GM19397 (cell line): ENCODE data around the gene FOXB1.

Source experiments
- ATAC-seq: cut with Tn5 transposase; IDR thresholded peaks from one replicate; pipeline ENCODE4 v1.9.1; 2021; ENCODE audit warnings: mild to moderate bottlenecking, moderate library complexity; ENCODE audit not compliant: unreplicated experiment

FOXB1 gene

GRCh38 chr15:60004009-60004845, at the start of gene FOXB1:
Gene FOXB1, plus strand, starts transcription at chr15:60004311. Its CDS starts 653 bp downstream, at chr15:60004964.
- ATAC-seq = no peak

DNA sequence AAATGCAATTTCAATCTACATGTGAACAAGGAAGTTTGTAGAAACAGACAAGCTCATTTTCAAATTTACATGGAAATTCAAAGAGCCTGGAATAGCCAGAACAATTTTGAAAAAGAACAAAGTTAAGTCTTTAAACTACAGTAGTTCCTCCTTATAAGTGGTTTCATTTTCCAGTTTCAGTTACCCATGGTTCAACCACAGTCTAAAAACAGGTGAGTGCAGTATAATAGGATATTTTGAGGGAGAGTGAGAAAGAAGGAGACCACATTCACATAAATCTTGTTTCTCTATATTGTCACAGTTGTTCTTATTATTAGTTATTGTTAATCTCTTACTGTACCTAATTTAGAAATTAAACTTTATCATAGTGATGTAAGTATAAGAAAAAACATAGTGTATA, 45.8 kb upstream of the FOXB1 start:
- ATAC-seq = no peak

DNA sequence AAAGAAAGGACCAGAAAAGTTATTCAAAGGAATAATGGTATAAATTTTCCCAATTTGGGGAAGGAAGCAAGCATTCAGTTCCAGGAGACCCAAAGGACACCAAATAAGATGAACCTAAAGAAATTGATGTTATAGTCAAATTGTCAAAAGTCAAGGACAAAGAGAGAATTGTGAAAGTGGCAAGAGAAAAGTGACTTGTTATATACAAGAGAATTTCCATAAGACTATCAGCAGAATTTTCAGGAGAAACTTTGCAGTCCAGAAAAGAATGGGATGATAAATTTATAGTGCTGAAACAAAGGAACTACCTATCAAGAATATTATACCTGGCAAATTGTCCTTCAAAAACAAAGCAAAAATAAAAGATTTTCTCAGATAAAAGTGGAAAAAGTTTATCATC, 43.8 kb upstream of the FOXB1 start:
- no peak for ATAC-seq

- ATAC-seq = no peak
These were observed 40.8 kb upstream of the FOXB1 start for GRCh38 chr15:59963322-59963721.

DNA sequence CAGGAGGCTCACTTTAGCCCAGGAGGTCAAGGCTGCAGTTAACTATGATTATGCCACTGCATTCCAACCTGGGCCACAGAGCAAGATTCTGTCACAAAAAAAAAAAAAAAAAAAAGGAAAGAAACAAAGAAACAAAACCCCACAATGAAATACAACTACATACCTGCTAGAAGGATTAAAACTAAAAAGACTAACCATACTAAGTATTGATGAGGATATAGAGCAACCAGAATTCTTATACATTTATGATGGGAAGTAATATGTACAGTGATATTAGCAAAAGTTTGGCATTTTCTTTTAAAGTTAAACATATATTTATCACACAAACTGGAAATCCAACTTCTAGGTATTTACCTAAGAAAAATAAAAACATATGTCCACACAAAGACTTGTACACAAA, 40.2 kb upstream of the FOXB1 start:
- ATAC-seq = no peak

DNA sequence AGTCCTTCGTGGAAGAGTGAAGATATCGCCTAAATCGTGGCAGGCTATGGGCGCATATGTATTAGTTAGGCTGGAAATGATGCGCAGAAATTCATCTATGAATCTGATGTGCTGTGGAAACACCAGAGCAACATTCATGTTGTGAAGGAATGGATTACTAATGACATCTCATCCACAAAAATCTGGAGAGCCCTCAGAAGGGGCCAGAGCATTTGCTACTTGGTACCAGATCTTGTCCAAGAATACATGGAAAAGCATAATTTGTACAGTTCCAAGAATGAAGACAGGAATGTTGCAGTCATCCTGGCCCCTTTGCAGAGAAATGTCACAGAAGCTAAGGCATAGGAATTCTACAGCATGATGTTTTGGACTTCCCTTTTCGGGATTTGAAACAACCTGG, 38.4 kb upstream of the FOXB1 start:
- no peak for ATAC-seq

DNA sequence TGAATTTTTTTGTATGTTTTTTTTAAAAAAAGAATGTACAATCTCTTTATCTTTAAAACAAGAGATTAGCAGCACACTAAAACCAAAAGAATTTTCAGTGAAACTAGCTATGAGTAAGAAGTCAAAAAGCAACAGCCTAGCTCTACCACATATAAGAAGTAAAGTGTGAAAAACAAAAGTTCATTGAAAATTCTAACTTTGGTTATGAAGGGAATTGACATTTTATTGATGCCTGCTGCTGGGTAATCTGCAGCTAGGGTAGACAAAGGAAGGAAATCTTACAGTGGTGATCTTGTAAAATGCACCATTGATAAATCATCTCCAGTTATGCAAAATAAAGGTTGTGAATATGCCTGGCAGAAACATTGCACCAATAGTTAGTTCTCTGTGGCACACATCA, 37.8 kb upstream of the FOXB1 start:
- ATAC-seq = no peak

- no peak for ATAC-seq
These were observed 35.8 kb upstream of the FOXB1 start for GRCh38 chr15:59968314-59968713.

GRCh38 chr15:59972241-59972640, 31.9 kb upstream of the FOXB1 start:
- ATAC-seq = no peak

DNA sequence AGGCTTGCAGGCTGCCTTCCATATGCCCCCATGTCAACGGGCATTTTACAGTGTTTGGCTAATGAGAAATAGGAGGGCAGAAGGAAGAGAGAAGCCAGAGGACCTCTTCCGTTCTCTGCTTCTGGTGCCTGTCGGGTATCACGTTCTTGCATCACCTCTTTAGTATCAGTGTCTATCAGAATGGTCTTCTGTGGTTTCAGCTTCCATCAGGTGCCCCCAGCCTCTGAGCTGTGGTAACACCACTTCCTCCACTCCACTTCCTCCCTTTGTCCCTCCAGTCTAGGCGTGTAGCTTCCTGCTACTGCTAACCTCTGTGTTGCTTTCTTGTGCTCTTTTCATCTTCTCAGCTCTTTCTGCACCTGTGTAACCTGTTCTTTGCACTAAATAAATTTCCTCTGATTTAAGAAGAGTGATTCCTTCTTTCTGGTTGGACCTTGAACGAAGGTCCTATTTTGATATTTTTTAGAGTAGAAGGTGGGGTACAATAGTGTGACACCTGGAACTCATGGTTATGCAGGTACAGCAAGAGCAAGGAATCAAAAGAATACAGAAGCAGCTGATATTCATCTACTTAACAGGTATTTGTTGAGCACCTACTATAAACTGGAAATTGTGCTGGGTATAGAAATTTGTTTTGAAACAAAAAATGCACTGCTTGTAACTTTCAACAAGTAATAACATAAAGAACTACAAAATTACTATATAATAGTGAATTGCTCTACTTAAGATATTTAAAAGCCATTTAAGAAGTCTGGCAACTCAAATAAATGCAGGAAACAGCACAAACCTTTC, 27.4 kb upstream of the FOXB1 start:
- ATAC-seq = no peak

DNA sequence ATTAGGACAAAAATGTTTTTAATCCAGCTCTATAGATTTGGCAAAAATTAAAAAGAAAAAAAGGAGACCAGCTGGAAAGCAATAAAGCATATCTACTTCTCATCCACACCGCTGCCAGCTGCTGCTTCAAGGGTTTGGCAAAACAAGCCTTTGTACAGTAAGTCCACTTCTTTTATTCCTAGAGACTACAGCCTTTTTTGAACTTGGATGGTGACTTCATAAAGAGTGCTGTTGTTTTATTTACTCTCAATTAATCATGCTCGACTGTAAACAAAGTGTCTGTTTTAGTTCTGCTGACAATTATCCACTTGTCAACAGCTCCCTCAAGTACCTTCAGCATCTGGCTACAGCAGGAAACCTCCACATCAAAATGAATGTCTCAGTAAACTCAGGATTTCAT, 12.3 kb upstream of the FOXB1 start:
- ATAC-seq = no peak

GRCh38 chr15:59993041-59993750, 10.9 kb upstream of the FOXB1 start:
- no peak for ATAC-seq

DNA sequence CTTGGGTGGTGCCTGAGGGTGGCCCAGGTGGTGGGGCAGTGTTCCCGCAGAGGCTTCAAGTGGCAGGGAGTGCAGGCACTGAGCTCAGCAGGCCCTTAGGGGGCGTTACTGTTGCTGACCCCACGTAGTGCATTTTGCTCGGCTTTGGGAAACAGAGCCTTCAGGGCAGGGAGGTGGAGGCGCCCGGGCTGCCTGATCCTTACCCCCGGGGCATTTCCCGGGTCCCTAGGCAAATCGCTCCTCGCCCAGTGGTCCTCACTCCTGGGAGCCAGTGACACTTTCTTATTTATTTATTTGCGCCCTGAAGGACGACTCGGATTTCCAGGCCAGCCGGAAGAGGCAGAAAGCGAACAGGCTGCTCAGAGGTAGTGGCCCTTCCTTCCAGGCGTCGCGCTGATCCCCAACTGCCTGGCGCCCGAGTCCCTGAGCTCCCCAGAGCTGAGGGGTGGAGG, 10.1 kb upstream of the FOXB1 start:
- no peak for ATAC-seq

GRCh38 chr15:59994526-59994887, 9.6 kb upstream of the FOXB1 start:
- ATAC-seq = no peak

DNA sequence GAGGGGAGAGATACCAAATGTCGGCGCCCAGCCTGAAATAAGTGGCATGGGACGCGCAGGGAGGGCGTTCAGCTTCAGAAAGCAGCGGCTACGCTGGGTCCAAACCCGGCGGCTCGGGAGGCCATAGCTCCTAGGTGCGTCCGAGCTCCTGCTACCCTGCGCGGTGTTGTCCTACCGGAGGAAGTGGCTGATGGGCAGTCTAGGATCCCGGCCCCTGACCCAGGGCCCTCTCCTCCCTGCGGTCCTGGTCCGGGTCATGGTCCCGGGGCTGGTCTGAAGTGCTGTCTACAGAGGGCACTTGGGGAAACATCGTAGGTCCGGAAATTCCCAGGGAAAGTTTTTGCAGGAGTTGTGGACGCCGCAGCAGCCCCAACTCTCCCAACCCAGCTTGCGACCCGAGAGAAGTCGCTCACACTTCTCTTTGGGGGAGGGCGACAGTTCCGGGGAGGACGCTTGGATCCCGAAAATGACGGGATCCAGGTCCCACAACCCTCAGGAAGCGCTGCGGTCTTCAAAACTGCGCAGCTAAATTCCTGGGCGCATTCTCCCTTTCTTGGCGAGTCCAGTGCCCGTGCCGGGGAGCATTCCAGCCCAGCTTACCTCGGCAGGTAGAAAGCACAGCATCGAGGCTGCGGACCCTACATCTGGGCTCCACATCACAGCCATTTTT, 9.1 kb upstream of the FOXB1 start:
- no peak for ATAC-seq

DNA sequence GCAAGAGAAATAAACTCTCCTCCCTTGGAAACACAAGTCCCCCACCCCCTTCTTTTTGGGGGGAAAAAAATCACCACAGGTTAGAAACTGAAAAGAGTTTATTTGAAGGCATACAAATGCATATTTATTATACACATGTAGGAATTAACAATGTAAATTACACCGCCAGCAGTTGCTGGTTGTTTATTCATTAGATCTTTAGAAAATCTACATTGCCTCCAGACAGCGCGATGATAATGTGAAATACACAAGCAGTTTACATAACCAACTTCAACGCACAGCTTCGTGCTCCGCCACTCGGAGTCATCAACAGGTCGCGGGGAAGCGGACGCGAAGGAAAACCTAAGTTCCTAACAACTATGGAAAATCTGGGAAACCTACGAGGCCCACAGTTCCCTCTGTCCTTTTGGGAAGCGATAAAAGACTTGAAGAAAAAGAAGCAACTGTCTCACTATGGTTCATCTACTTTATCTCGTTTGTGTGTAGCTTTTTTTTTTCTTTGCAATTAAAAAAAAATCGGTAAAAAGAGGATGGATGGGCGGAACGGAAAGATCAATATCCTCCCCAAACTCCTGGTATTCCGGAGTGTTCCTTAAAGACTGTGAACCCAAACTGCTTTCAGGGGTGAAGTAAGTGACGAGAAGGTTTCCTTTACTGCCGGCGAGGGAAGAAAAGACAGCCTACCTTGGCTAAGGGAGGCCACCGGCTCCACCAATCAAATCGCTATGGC, 8.4 kb upstream of the FOXB1 start:
- ATAC-seq = no peak

GRCh38 chr15:59996298-59997041, 7.6 kb upstream of the FOXB1 start:
- ATAC-seq = no peak

GRCh38 chr15:59997070-59997701, 6.9 kb upstream of the FOXB1 start:
- ATAC-seq = peak; percentile 64

- ATAC-seq = no peak
These were observed 5.7 kb upstream of the FOXB1 start for GRCh38 chr15:59998305-59998949.
